Thyroid gland (tissue), 4 donors: ENCODE results near the gene FH.

Experiments used
- POLR2A ChIP-seq, 2 donors: fragments of 450-650 bp; IDR thresholded peaks; one replicate each; pipeline ENCODE4 v1.6.1; 2017; ENCODE audit warnings: antibody characterized with exemption in 2 of 2, mild to moderate bottlenecking in 2 of 2, moderate library complexity in 1 of 2
- TF ChIP-seq, protein P1 (sequence below), 6 experiments: fragments of 200-600 bp in 3 of 6; fragments of 450-650 bp in 3 of 6; sonication (generic) in 3 of 6; IDR thresholded peaks; one replicate each; pipeline ENCODE4 v1.5.1; 2016 to 2019; ENCODE audit warnings: antibody characterized with exemption in 6 of 6, mild to moderate bottlenecking in 2 of 6, inconsistent platforms in 1 of 6, moderate library complexity in 1 of 6

DNA sequence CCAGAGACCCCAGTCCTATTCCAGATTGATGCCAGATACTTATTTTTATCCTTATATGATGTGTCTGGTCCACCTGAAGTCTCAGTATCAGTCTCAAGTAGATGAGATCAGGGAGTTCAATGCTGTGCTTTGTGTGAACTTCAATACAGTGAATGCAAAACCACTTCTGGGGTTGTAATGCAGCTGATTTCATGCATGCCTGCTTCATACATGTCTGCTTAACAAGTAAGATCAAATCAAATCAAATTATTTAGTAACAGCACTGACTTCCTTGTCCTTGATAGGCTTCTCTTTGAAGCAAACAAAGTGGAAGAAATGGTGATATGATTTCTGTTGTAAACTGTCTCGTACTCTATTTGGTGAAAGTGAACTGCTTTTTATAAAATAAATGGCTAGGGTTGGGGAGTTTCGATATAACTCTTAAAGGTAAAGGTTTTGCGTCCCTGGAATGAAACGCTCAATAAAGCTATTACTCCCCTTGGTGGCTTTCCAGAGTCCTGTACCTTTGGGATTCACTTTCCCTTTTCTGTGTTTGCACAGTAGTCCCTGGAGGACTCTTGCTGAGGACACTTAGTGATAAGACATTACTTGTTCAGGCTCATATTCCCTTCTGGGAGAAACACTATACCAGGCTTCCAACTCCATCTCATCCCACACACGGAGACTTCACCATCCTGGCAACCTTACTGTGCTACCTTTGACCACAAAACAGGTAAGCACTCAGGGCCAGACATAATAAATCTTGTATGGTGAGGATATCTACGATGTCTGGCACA lies 59.3 kb downstream of the FH start:
- TF ChIP-seq POLR2A (IDR thresholded peaks at IDR 0.05) = no peak
- TF ChIP-seq, protein P1, sequence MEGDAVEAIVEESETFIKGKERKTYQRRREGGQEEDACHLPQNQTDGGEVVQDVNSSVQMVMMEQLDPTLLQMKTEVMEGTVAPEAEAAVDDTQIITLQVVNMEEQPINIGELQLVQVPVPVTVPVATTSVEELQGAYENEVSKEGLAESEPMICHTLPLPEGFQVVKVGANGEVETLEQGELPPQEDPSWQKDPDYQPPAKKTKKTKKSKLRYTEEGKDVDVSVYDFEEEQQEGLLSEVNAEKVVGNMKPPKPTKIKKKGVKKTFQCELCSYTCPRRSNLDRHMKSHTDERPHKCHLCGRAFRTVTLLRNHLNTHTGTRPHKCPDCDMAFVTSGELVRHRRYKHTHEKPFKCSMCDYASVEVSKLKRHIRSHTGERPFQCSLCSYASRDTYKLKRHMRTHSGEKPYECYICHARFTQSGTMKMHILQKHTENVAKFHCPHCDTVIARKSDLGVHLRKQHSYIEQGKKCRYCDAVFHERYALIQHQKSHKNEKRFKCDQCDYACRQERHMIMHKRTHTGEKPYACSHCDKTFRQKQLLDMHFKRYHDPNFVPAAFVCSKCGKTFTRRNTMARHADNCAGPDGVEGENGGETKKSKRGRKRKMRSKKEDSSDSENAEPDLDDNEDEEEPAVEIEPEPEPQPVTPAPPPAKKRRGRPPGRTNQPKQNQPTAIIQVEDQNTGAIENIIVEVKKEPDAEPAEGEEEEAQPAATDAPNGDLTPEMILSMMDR (IDR thresholded peaks at IDR 0.05) = no peak
